Gastrocnemius medialis (tissue), 4 donors: ENCODE data around the gene OR6V1. TPM values are rescaled to one million over a fixed set of nuclear protein-coding genes. Genes with fewer than 3 reads are reported as not detected.

ENCODE experiments used
- ATAC-seq, 2 donors: fragments of 150-250 bp; one replicate each; pipeline ENCODE4 v1.9.1; 2016
- DNase-seq, 2 donors: peaks; one replicate each; pipeline ENCODE4 v3.0.0-alpha.2; 2019
- H3K27ac ChIP-seq, 4 donors: fragments of 200-600 bp; sonication (generic); 1 replicate in 1 of 4; 2 replicates in 3 of 4; pipeline ENCODE4 v1.5.1; 2016 to 2018; ENCODE audit warnings: mild to moderate bottlenecking in 2 of 4, moderate library complexity in 1 of 4
- H3K27me3 ChIP-seq, 3 donors: fragments of 200-600 bp; sonication (generic) in 2 of 3; 1 replicate in 1 of 3; 2 replicates in 2 of 3; pipeline versions ENCODE4 v1.5.1 to v1.6.0; 2016 to 2019; ENCODE audit warnings: mild to moderate bottlenecking in 1 of 3, moderate library complexity in 1 of 3
- H3K36me3 ChIP-seq, 2 donors: fragments of 200-600 bp; sonication (generic) in 1 of 2; one replicate each; pipeline ENCODE4 v1.5.1; 2017 to 2018
- H3K4me1 ChIP-seq, 2 donors: fragments of 200-600 bp; sonication (generic) in 1 of 2; one replicate each; pipeline ENCODE4 v1.5.1; 2016 to 2017; ENCODE audit warnings: mild to moderate bottlenecking in 2 of 2
- H3K4me3 ChIP-seq, 4 donors: fragments of 200-600 bp; sonication (generic) in 3 of 4; 1 replicate in 1 of 4; 2 replicates in 3 of 4; pipeline ENCODE4 v1.5.1; 2016 to 2019; ENCODE audit warnings: mild to moderate bottlenecking in 2 of 4
- H3K9me3 ChIP-seq, 3 donors: fragments of 200-600 bp; sonication (generic) in 2 of 3; 1 replicate in 1 of 3; 2 replicates in 2 of 3; pipeline ENCODE4 v1.5.1; 2016 to 2019
- CTCF ChIP-seq, 5 experiments: fragments of 450-650 bp in 3 of 5; fragments of 200-600 bp in 2 of 5; sonication (generic) in 2 of 5; IDR thresholded peaks in 4 of 5; conservative IDR thresholded peaks in 1 of 5; 1 replicate in 4 of 5; 2 replicates in 1 of 5; pipeline ENCODE4 v1.5.1; 2016 to 2019; ENCODE audit warnings: antibody characterized with exemption in 5 of 5, mild to moderate bottlenecking in 3 of 5, moderate library complexity in 3 of 5
- POLR2A ChIP-seq, 2 donors: fragments of 450-650 bp; IDR thresholded peaks; one replicate each; pipeline ENCODE4 v1.6.1; 2017; ENCODE audit warnings: antibody characterized with exemption in 2 of 2, mild to moderate bottlenecking in 2 of 2, moderate library complexity in 2 of 2
- in situ Hi-C, 4 donors: fragments of 200-750 bp; cut with MboI; loops; one replicate each; pipeline versions ENCODE4 v1.15.0 to v1.8.0; 2017; ENCODE audit warnings: low sequenced_read_pairs in 4 of 4
- intact Hi-C: fragments of 100-400 bp; cut with DNase I; formaldehyde crosslinking; loops from one replicate; pipeline ENCODE4 v1.15.1; 2023; ENCODE audit warnings: low total_unique reads
- total RNA-seq, 4 donors: library from RNA; depleted of rRNA; stranded (reverse); fragments of >200 nt; gene quantifications; one replicate each; pipeline versions ENCODE4 v1.1.0 to v1.2.3, GENCODE V29; 2016

Gene OR6V1
- total RNA-seq, 4 donors from 2014 or later: not detected

GRCh38 chr7:143018931-143019330, 33.2 kb upstream of the OR6V1 start:
- in situ Hi-C loops (loop anchor here in 2 of 4 donors (25.0 kb wide), 2 partner anchors 393 to 418 kb away; partner anchors contain the start of genes EPHA1 (in 1 of the 2) and TAS2R60 (in 1 of the 2)), intact Hi-C loops (no loop called here)
- Histone ChIP-seq H3K27me3 (no peaks in the 10 kb centered on the region), H3K27ac (no peak overlapping the region), H3K4me3 (no peak overlapping the region), H3K36me3 (no peaks in the 10 kb centered on the region), H3K9me3 (no peaks in the 10 kb centered on the region), H3K4me1 (peaks cover 2% of the 10 kb centered on the region in 2 donors)
- ATAC-seq (no peak), DNase-seq (no peak)
- no peak for TF ChIP-seq POLR2A (IDR thresholded peaks at IDR 0.05)
- no peak for TF ChIP-seq CTCF (IDR thresholded peaks at IDR 0.05 in 4 of 5, conservative IDR thresholded peaks at IDR 0.05 in 1 of 5)

DNA sequence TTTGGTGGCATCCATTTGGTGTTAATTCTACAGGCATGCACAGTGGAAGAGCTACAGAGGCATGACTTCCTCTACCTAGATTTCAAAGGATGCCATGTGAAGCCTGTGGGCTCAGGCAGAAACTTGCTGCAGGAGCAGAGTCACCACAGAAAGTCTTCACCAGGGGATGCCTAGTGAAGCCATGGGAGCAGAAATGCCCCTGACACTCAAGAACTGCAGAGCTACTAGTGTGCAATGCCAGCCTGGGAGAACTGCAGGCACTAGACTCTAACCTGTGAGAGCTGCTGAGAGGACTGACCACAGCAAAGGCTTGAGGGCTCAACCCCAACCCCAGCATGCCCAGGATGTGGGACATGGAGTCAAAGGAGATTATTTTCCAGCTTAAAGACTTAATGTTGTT, 29.1 kb upstream of the OR6V1 start:
- DNase-seq: no peak
- TF ChIP-seq POLR2A (IDR thresholded peaks at IDR 0.05): no peak
- no peak for TF ChIP-seq CTCF (IDR thresholded peaks at IDR 0.05 in 4 of 5, conservative IDR thresholded peaks at IDR 0.05 in 1 of 5)
- H3K4me1 ChIP-seq: no peaks in the 10 kb centered on the region
- no peaks in the 10 kb centered on the region for H3K9me3 ChIP-seq
- H3K4me3 ChIP-seq: no peak overlapping the region
- H3K27me3 ChIP-seq: no peaks in the 10 kb centered on the region
- intact Hi-C loops (no loop called here), in situ Hi-C loops (loop anchor here in 2 of 4 donors (25.0 kb wide), 2 partner anchors 389 to 414 kb away; partner anchors contain the start of genes EPHA1 (in 1 of the 2) and TAS2R60 (in 1 of the 2))
- ATAC-seq: no peak
- H3K27ac ChIP-seq: no peak overlapping the region
- no peaks in the 10 kb centered on the region for H3K36me3 ChIP-seq

DNA sequence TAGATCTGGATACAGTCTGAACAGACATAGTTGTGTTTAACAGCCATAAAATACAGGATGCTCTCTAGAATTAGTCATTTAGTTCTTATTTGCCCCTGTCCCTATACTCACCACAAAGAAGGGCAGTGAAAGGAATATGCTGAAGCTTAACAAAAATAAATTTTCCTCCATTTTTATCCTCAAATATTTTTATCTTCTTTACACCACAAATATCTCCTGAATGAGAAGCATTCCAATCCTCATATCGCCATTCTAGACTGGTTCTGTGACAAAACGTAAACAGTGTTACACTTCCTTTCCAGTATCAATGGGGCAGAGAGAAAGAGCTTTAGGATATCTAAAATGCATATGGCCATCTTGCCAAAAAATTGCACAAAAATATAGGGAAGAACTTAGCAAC, 26.8 kb upstream of the OR6V1 start:
- H3K4me1 ChIP-seq: no peaks in the 10 kb centered on the region
- no peak for ATAC-seq
- H3K9me3 ChIP-seq: no peaks in the 10 kb centered on the region
- no peak for TF ChIP-seq CTCF (IDR thresholded peaks at IDR 0.05 in 4 of 5, conservative IDR thresholded peaks at IDR 0.05 in 1 of 5)
- no peak for TF ChIP-seq POLR2A (IDR thresholded peaks at IDR 0.05)
- no peak overlapping the region for H3K4me3 ChIP-seq
- intact Hi-C loops (no loop called here), in situ Hi-C loops (no loop called here)
- H3K27me3 ChIP-seq: no peaks in the 10 kb centered on the region
- no peak overlapping the region for H3K27ac ChIP-seq
- DNase-seq: no peak
- H3K36me3 ChIP-seq: no peaks in the 10 kb centered on the region

DNA sequence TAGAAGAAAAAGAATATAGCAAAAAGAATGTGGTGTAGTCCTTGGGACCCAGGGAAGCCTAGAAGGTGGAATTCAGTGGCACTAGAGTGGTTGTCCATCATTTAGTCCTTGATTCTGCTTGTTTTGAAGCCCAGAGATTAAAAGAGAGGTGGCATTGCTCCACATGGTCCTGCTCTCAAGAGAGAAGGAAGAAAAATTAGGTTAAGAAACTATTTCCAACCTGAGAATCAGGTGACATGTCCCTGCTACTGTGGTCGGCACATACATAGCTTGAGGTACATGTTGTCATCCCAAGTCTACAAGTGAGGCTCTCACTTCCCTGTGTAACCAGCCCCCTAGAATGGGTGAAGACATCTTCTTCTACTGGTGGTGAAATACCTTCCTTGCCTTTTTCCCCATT, 25.1 kb upstream of the OR6V1 start, which contains the start of gene OR9A2:
Gene OR9A2 (minus strand): TSS at position 101 of the 400 bp plus-strand sequence. CDS start 0 bp downstream, at position 101.
- in situ Hi-C loops: no loop called here
- no peaks in the 10 kb centered on the region for H3K4me1 ChIP-seq
- ATAC-seq: no peak
- H3K36me3 ChIP-seq: no peaks in the 10 kb centered on the region
- no peaks in the 10 kb centered on the region for H3K27me3 ChIP-seq
- no peak within 1 kb of the TSS for H3K4me3 ChIP-seq
- no peaks in the 10 kb centered on the region for H3K9me3 ChIP-seq
- intact Hi-C loops: no loop called here
- no peak for TF ChIP-seq POLR2A (IDR thresholded peaks at IDR 0.05)
- TF ChIP-seq CTCF (IDR thresholded peaks at IDR 0.05 in 4 of 5, conservative IDR thresholded peaks at IDR 0.05 in 1 of 5): no peak
- no peak for DNase-seq
- no peak within 1 kb of the TSS for H3K27ac ChIP-seq

DNA sequence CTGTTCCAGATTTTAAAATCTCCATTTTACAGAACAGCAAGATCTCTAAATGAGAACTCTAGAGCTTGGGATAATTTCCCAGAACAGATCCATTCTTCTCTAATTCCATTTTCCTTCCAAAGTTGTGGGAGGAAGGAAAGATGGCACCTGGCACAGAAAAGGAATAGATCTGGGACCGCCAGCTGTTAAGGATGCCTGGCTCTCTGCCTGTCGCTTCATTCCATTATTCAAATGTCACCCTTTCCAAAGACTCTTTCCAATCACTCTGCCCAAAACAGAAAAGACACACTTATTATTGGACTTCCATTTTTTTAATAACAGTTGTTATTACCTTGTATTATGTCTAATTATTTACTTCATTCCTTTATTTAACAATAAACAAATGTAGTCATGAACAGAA, 24.5 kb upstream of the OR6V1 start:
- no peak for TF ChIP-seq POLR2A (IDR thresholded peaks at IDR 0.05)
- TF ChIP-seq CTCF (IDR thresholded peaks at IDR 0.05 in 4 of 5, conservative IDR thresholded peaks at IDR 0.05 in 1 of 5): no peak
- ATAC-seq: no peak
- H3K36me3 ChIP-seq: no peaks in the 10 kb centered on the region
- H3K27me3 ChIP-seq: no peaks in the 10 kb centered on the region
- H3K9me3 ChIP-seq: no peaks in the 10 kb centered on the region
- no peak for DNase-seq
- no peak overlapping the region for H3K4me3 ChIP-seq
- in situ Hi-C loops: no loop called here
- H3K27ac ChIP-seq: no peak overlapping the region
- H3K4me1 ChIP-seq: no peaks in the 10 kb centered on the region
- intact Hi-C loops: no loop called here
